Measurements from ENCODE around the gene CNDP2.

Gene CNDP2

DNA sequence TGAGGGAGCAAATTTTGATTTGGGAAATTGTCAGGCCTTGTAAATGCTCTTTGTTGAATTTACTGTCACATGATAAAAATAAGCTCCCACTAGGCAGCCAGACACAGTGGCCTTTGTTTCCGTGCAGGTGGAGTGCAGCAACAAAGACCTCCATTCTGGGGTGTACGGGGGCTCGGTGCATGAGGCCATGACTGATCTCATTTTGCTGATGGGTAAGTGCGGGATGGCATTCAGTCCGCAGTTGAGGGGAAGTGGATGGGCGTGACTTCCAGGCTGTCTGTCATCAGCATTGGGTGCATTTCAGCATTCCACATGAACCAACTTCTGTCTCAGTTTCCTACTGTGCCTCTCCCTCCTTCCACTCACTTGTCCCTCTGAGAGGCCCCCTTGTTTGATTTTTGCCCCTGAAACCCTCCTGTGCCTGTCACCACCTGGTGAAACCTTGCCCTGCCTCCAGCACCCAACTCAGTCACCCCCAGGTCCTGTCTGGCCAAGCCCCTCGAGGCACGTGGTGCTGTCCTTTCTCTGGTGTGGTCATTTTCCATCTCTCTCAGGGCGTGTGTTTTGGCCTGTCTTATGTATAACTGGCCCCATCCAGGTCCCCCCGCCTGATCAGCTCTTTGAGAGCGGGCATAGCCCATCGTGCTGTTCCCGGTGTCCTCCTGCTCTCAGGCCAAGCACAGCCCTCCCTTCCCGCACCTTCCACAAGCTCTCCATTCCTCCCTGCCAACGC, 16.3 kb downstream of the CNDP2 start:
- no peak overlapping the region for H3K4me3 ChIP-seq (ENCODE audit: low read length)
- DNase-seq (ENCODE audit: low read depth), result no peak
- TF ChIP-seq CTCF (conservative IDR thresholded peaks at IDR 0.05; ENCODE audit: low read length), result no peak

GRCh38 chr18:74513149-74513882, 17.2 kb downstream of the CNDP2 start:
- no peak overlapping the region for H3K4me3 ChIP-seq (ENCODE audit: low read length)
- TF ChIP-seq CTCF (conservative IDR thresholded peaks at IDR 0.05; ENCODE audit: low read length), result no peak
- no peak for DNase-seq (ENCODE audit: low read depth)

DNA sequence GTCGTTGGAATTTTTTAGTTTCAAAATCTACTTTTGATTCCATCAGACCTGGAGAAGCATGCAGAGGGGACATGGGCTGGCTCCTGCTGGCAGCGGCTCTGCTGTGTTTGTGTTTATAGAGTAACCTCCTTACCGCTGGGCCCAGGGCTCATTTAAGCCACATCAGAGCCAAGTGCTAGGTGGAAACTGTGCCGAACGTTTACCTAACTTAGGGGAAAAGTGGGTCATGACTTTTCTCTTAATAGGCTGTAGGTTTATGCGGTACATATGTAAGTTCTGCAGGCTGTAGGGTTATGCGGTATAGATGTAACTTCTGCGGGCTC, 17.7 kb downstream of the CNDP2 start:
- DNase-seq (ENCODE audit: low read depth), result no peak
- TF ChIP-seq CTCF (conservative IDR thresholded peaks at IDR 0.05; ENCODE audit: low read length), result no peak
- no peak overlapping the region for H3K4me3 ChIP-seq (ENCODE audit: low read length)

GRCh38 chr18:74514860-74515495, 18.8 kb downstream of the CNDP2 start:
- TF ChIP-seq CTCF (conservative IDR thresholded peaks at IDR 0.05; ENCODE audit: low read length), result no peak
- H3K4me3 ChIP-seq (ENCODE audit: low read length), result no peak overlapping the region
- no peak for DNase-seq (ENCODE audit: low read depth)

- H3K4me3 ChIP-seq (ENCODE audit: low read length), result no peak overlapping the region
- no peak for TF ChIP-seq CTCF (conservative IDR thresholded peaks at IDR 0.05; ENCODE audit: low read length)
- DNase-seq (ENCODE audit: low read depth), result no peak
These were observed 19.6 kb downstream of the CNDP2 start for GRCh38 chr18:74515620-74516231.

- no peak for TF ChIP-seq CTCF (conservative IDR thresholded peaks at IDR 0.05; ENCODE audit: low read length)
- no peak for DNase-seq (ENCODE audit: low read depth)
These were observed 20.4 kb downstream of the CNDP2 start for GRCh38 chr18:74516271-74517235.

More at GRCh38 chr18:74516271-74517235, 20.4 kb downstream of the CNDP2 start:
- no peak overlapping the region for H3K4me3 ChIP-seq (ENCODE audit: low read length)

All from AG10803 (cell line).